HG03039 (cell line): ENCODE measurements around the gene CLDN22.
A peak's percentile ranks its signal among the peaks of the same experiment; 100 is the strongest.

Experiments used
- ATAC-seq: cut with Tn5 transposase; IDR thresholded peaks from one replicate; pipeline ENCODE4 v1.9.1; 2021; ENCODE audit warnings: mild to moderate bottlenecking, moderate library complexity; ENCODE audit not compliant: unreplicated experiment

CLDN22 gene

DNA sequence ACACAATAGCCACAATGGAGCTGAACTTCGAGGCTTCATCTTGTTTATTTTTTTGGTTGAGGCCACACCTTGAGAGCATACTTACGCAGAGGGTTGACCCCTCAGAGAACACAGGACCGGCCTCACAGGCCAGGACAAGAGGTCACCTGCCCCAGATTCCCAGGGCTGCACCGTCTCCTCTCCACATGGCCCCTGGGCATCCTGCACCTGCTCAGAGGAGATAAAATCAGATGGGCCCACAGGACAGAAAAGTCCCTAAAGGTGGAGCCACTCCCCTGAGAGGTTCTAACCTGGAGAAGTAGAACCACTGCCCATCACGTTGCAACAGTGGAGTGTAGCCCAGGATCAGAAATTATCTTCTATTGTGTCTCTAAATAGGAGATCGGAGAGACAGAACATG, 3.2 kb upstream of the CLDN22 start:
- no peak for ATAC-seq

DNA sequence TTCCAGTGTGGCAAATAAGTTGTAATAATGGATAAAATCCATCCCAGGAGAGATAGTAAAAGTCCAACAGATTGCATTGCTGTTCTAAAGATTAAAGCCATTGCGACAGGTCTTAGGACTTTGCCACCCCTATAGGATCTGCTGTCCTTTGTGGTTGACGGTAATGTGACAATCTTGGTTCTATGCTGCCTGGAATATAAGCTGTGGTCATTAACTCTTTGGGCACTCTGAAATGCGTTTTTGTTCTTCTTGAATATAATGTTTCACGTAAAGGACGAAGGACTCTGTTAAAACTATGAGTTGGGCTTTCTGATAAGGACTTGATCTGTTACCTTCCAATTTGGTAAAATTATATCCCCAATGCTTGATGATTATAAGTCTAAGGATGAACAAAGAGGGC, 2.2 kb upstream of the CLDN22 start, which contains the start of gene CLDN24:
TSS of gene CLDN24 (minus strand) at position 101 of the 400 bp plus-strand sequence. CDS start at position 101, 0 bp downstream.
- no peak for ATAC-seq

DNA sequence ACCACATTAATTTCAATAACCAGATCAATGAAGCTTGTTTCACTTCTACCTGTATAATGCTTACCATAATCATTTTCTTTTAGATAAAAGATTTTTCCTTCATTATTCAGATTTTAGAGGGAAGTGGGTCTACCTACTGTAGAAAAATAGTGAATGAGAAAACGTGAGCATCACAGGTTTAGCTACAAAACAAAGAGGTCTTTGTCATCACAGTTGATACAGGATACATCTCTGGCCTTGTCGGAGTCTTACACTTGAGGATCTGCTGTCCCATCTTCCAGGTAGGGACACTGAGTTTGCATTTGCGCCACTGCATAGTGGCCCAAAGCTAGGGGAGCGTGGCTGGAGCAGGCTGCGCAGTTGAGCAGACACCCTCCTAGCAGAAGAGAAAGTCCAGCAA, 1.4 kb upstream of the CLDN22 start:
- no peak for ATAC-seq

DNA sequence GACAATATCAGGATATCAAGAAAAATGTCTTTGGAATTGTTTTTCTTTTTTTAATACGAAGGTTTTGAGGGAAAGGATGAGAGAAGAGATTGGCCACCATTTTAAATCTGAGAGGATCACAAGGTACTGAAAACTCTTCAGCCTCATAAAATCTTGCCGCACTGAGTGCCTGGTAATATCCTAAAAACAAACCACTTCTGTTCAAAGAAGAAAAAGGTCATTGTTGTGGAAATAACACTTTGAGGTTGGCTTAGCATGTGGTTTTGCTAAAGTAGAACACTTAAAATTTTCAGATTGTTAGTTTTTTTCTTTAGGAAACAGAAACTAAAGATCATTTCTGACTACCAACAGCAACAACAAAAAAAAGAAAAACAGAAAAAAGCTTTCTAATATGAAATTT, 1.0 kb upstream of the CLDN22 start:
- ATAC-seq, result no peak

DNA sequence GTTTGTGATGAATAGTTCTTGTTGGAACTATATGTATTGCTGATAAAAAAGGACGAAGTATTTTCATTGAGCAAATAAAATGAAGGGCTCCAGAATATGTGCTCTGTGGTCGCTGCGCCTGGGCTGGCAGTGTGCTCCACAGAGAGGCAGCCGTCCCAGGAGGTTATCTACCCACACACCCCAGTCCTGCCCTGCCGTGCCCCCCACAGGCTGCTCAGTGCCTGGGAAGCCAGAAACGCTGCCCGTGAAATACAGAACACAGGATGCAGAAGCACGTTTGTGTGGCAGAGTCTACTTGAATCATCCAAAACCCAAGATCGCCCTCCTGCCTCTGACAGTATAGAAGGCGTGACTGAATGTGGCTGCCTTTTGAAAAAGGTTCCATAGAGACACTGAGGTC, 1.4 kb downstream of the CLDN22 start:
- ATAC-seq, result no peak

DNA sequence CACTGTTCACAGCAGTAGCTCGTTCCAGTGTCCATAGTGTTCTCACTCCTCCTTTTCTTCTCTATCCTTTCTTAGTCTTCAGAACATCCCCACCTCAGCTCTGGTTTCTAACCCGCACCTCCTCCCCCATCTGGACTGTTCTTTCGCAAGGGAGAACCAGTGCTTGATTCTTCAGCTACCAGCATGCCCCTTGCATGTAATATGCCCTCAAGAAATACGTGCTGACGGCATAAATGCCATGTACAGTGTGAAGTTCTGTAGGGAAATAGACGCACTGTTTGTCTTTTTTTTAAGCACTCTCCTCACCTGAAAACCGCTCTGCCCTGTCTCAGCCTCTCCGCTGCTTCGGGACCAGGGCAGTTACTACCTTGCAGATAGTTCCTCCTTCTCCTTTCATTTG, 5.3 kb downstream of the CLDN22 start:
- no peak for ATAC-seq

DNA sequence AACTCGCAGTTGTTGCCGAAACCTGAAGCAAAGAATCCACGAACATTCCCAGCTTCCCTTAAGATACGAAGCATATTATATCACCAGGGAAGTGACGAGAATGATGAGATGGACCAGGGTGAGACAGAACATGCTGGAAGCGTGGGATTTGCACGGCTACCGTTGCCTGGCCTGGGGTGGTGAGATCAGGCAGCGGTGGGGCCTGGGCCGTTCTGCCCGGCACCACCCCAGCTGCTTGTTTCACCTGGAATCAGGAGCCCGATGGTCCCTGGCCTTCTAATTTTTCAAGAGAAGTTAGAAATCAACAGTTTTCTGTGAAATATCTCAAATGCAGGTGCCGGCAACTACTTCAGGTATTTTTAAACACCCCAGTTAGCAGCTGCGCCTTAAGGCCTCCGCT, 5.7 kb downstream of the CLDN22 start:
- no peak for ATAC-seq

DNA sequence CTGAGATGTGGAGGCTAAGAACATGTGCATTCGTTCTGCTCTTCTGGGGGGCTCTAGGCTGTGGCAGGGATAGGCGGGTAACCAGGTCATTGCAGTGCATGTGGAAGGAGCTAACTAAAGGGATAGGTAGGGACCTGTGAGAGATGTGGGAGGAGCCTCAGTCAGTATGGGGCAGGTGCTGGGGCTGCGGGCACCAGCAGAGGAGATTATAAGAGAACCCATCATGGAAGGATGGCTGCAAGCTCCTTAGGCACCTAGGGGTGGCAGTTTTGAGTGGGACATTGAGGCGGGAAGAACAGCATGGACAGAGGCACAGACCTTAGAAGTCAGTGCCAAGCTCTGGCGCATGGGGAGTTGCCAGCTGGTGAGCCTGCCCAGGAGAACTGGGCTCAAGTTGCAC, 7.2 kb downstream of the CLDN22 start:
- ATAC-seq, result no peak

DNA sequence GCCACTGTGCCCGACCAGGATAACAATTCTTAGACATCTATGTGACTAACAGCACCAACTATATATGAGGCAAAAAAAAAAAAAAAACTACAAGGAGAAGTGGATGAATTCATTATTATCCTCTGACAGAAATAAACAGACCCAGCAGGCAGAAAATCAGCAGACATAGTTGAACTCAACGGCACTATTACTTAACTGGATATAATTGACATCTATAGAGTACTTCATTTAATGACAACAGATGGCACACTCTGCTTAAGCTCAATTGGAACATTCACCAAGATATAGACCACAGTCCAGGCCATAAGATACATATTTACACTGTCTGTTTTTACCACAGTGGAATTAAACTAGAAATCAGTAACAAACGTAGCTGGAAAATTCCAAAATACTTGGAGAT, 13.3 kb downstream of the CLDN22 start:
- ATAC-seq, result no peak

DNA sequence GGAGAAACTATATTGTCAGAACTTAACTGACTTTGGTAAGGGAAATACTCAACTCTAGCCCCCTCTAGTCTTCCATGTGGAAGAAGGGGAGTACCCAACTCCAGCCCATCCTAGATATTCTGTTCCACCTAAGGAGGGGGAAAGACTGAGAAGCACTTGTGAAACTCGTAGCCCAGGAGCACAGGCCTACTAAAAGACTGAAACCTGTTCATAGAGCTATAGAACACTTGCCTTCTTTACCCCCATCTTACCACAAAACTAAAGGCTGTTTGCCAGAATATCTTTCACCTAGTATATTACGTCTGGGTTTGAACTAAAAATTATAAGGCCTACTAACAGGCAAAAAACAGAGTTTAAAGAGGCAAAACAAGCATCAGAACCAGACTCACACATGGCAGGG, 15.5 kb downstream of the CLDN22 start:
- no peak for ATAC-seq

DNA sequence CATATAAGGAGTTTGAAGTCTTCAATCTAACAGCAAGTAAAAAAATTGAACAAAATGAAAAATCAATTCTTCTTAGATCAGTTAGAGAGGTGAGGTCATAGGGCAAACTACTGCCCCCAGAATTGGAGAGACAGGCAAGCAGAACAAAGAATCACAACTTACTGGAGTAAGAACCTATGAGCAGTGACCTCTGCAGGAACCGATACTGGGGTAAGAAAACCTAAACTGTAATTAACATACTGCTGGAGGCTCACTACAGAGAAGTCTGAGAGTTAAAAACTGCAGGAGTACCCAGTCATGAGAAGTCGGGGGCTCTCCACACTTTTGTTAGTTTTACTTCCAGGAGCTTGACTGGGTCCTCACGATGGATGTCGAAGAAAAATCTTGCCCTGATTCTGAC, 16.0 kb downstream of the CLDN22 start:
- no peak for ATAC-seq

DNA sequence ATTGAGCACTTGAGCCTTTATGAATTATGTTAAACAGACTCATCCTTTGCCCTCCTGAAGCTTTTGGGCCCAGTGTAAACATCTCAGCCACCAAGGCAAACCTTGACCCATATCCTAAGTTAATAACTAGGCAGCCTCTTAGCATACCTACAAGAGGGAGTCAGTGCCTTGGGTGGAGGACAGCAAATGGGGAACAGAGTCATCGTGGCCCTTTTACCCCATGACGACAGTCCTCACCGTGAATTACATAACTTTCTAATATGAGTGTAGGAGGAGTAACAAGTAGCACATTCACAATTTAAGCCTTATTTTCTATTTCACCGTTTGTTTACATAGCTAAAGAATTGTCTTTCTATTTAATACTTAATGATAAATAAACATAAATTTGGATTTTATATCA, 16.8 kb downstream of the CLDN22 start:
- ATAC-seq, result no peak

DNA sequence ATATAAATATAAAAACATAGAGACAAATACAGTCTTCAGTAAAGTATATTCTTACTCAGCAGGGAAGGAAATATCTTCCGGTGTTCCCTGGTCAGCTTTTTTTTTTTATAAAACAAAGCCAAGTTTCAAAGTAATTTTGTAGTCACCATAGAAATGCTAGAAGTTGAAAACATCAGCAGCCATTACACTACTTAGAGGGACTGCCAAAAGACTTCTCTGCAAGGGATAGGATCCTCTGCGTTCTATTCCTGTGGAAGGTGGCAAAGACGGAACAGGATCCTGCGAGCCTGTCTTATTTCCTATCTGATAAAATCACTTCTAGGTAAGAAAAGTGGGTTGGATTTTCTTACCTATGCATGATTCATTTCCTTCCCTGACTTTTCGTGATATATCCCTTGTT, 19.4 kb downstream of the CLDN22 start:
- no peak for ATAC-seq

DNA sequence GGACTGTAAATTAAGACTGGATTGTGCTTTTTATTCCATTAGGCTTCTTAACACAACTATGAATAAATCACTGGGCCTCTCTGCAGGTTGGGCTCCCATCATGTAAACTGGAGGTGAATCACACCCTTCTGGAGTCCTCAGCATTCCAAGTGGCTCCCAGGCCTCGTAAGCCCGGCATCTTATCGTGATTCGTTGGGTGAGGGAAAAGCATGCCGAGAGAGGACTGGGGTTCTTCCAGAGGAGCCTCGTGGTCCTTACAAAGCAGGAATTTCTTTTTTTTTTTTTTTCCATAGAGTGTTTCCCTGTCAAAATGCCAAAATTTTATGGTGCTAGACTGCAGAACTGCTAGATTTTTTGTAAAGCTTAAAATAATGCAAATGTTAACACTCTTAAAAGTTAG, 20.0 kb downstream of the CLDN22 start:
- no peak for ATAC-seq

DNA sequence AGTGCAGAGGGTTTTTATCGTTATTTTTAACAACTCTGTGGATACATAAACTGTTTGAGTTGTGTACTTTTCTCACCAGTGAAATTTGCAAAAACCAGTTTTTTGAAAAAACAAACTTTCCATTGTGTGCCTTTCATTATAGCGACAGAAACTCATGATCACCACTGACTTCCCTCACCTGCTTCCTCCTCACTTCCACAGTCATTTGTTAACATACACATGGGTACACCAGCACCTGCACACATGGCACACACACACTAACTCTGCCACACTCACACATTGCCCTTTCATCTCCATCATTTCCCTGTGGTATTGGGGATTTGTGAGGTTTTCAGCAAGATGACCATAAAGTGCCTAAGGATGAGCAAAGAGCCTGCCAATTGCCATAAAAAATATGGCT, 20.6 kb downstream of the CLDN22 start:
- ATAC-seq, result no peak

DNA sequence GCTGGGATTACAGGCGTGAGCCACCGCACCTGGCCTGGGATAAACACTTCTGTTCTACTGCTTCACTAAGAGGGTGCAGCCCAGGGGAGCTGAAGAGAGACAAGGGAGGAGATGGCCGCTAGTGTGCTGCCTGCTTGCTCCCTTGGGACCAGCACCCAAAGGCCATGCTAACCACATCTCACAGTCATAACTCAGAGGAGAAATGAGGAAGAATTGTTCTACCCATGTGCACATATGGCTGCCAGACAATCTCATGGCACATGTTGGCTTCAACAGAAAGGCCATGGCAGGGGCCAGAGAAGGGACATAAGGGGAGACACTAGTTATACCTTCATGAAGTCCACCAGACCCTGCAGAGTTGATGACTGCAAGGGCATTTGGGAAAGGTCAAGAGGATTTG, 22.4 kb downstream of the CLDN22 start:
- ATAC-seq, result peak; percentile 61

DNA sequence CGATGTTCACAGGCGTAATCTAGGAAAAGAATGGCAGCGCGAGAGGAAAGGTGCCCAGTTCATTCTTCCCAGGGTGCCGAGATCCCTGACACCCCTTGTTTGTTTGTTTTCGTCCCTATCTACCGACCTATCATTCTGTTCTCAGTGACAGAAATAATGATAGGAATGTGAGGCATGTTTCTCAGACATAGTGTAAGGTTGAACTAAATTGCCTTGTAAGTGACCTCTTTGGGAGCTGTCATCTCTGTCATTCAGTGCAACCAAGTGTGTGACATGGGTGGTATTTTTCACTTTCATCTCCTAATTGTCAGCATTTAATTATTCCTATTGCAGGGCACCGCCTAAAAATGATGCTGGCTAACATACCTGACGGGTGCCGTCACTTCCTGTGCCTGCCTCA, 24.4 kb downstream of the CLDN22 start:
- no peak for ATAC-seq

DNA sequence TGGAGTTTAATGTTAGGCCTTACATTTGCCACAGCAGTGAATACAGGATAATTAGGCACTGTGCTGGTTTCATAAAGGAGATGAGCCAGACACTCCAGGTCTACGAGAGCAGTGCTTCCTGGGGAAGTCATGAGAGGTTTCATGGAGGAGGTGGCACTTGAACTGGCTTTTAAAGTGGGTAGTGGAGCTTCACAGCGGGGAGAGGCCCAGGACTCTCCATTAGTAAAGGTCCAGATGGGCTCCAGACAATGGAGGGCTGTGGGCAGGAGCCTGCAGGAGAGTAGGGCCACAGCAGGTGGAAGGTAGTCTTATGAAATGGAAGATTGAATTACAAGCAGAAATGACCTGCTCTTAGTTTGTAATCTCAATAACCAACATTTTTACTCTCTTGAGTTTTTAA, 29.0 kb downstream of the CLDN22 start:
- no peak for ATAC-seq

DNA sequence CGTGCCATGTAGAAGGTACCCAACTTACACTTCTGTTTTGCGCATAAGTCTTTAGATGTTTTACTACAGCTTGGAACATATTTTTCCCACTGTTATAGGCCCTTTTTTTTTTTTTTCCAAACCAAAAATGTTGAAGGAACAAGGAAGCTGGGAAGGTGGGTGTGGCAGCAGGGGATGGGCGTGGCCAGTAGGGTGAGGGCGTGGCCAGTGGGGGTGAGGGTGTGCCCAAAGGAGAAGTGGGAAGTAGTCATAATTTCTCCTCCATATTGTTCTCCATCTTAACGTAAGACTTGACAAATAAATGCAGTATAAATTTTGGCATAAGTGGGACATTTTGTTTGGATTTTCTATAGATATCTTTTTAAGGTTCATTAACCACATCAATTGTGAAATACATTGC, 30.4 kb downstream of the CLDN22 start:
- no peak for ATAC-seq

DNA sequence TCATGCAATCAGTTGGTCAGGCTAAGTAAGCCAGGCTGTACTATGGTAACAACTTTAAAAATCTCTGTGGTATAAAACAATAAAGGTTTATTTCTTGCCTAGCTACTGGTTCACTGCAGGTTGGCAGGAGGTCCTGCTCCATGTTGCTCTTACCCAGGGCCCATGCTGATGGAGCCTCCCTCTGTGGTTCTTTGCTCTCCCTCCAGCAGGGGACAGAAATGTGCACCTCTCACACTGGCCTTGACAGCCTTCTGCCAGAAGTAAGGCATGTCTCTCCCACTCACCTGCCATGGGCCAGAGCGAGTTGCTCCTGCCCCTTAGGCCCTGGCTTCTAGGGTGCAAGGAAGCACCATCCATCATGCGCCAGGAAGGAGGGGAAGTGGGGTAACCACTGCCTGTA, 31.1 kb downstream of the CLDN22 start:
- ATAC-seq, result no peak

DNA sequence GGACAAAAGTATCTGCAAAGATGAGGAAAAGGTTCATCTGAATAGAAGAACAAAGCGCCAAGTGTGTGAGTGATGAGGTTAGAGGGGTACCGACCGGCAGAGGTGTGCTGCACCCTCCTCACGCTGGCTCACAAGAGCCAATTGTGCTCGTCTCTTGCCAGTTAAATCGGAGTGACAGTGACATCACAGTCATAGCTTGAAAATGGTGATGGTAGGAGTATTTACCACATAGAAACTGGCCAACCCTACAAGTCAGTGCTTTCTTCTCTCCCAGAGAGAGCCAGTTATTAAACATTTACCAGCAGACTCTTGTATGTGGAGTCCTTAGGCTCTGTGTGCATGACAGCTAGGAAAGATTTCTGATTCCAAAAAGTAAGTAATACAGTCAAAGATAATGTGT, 32.4 kb downstream of the CLDN22 start:
- no peak for ATAC-seq

DNA sequence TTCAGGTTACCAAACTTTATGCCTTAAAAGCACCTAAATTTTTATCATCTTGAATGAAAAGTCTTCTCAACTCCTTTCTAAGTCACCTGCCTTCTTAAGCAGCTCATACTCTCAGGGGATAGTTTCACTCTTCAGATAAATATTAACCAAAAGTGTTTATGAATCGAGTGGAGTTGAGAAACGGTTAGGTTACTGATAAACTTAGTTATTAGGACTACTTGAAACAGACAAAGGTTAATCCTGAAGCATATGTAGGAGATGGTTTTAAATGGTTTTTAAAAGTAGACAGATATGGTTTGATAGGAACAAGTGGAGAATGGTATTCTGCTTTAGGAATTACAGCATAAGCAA, 32.8 kb downstream of the CLDN22 start:
- ATAC-seq, result no peak

DNA sequence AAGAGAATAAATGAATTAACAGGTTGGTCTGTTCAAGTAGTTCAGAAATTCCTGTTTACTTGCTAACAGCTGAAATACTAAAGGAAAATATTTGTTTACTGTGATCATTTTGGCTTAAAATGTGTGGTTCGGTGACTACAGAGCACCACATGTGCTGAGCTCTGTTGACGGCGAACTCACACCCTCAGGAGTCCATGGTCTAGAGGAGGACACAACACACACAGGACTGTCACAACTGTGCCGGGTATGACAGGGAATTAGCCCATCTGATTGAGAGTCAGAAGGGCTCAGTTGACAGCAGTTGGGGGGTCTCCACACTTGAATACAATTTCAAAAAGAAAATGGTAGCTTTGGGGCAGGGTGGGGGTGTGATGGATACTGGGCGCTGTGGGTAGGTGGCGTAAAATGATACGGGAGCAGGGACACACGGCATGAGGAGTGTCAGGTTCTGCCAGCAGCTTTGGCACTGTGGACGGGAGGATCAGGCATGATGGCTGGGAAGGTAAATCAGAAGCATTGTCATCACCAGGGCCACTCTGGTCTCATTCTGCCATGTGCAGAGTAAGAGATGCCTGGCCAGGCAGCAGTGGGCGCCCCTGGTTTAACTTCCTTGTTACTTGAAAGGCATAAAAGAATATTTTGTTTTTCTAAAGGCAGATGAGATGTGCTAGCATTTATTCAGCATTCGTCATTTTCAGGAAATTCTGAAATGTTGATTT, 33.3 kb downstream of the CLDN22 start:
- ATAC-seq, result no peak
